ENCODE data around the gene COG8. TPM values are rescaled to one million over a fixed set of nuclear protein-coding genes. Genes with fewer than 3 reads are reported as not detected.
A peak's percentile ranks its signal among the peaks of the same experiment; 100 is the strongest.

The COG8 gene
- total RNA-seq, 2 donors from 2014 or later = 45.8 to 49.3 TPM

GRCh38 chr16:69315486-69316311 lies 23.7 kb downstream of the COG8 start:
- Histone ChIP-seq H3K27ac (ENCODE audit: low read depth, low read length) (no peak overlapping the region), H3K4me1 (ENCODE audit: control insufficient read depth, insufficient read depth, low read length) (no peaks in the 10 kb centered on the region), H3K9ac (ENCODE audit: extremely low read depth, low read length, poor library complexity, severe bottlenecking) (no peak overlapping the region), H3K36me3 (ENCODE audit: control insufficient read depth, insufficient read depth, low read length) (peaks cover 54% of the 10 kb centered on the region), H3K4me3 (ENCODE audit: low read length) (no peak overlapping the region), H3K9me3 (ENCODE audit: control insufficient read depth, low read length) (no peaks in the 10 kb centered on the region), H3K27me3 (ENCODE audit: control insufficient read depth, insufficient read depth, low read length, poor library complexity, severe bottlenecking) (no peaks in the 10 kb centered on the region)
- no peak overlapping the region for H3K4me3 Mint-ChIP-seq
- peaks cover 43% of the 10 kb centered on the region for H3K36me3 Mint-ChIP-seq (ENCODE audit: low read depth)
- no peaks in the 10 kb centered on the region for H3K9me3 Mint-ChIP-seq
- WGBS, 2 experiments (ENCODE audit: insufficient coverage in 1 of 2, insufficient read length in 1 of 2) = 93 to 94% methylated on average over 28 to 30 of the region's 30 CpGs
- no peak for TF ChIP-seq CTCF (conservative IDR thresholded peaks at IDR 0.05)
- no peaks in the 10 kb centered on the region for H3K27me3 Mint-ChIP-seq (ENCODE audit: insufficient read depth)
- DNase-seq = no peak
- H3K27ac Mint-ChIP-seq = no peak overlapping the region
- peaks cover 5% of the 10 kb centered on the region for H3K4me1 Mint-ChIP-seq

- Mint-ChIP-seq H3K36me3 (ENCODE audit: low read depth) (peaks cover 36% of the 10 kb centered on the region), H3K27ac (peak overlapping the region; percentile 61), H3K9me3 (no peaks in the 10 kb centered on the region), H3K4me3 (no peak overlapping the region), H3K27me3 (ENCODE audit: insufficient read depth) (no peaks in the 10 kb centered on the region), H3K4me1 (peaks cover 5% of the 10 kb centered on the region)
- no peaks in the 10 kb centered on the region for H3K9me3 ChIP-seq (ENCODE audit: control insufficient read depth, low read length)
- TF ChIP-seq CTCF (conservative IDR thresholded peaks at IDR 0.05) = no peak
- no peak for DNase-seq
- H3K4me1 ChIP-seq (ENCODE audit: control insufficient read depth, insufficient read depth, low read length) = no peaks in the 10 kb centered on the region
- 92 to 96% methylated on average over 11 of the region's 11 CpGs for WGBS, 2 experiments (ENCODE audit: insufficient coverage in 1 of 2, insufficient read length in 1 of 2)
- peaks cover 46% of the 10 kb centered on the region for H3K36me3 ChIP-seq (ENCODE audit: control insufficient read depth, insufficient read depth, low read length)
- no peak overlapping the region for H3K9ac ChIP-seq (ENCODE audit: extremely low read depth, low read length, poor library complexity, severe bottlenecking)
- no peak overlapping the region for H3K4me3 ChIP-seq (ENCODE audit: low read length)
- H3K27me3 ChIP-seq (ENCODE audit: control insufficient read depth, insufficient read depth, low read length, poor library complexity, severe bottlenecking) = no peaks in the 10 kb centered on the region
- no peak overlapping the region for H3K27ac ChIP-seq (ENCODE audit: low read depth, low read length)
These were observed 24.8 kb downstream of the COG8 start for GRCh38 chr16:69314534-69314933.

GRCh38 chr16:69313469-69313868 lies 25.9 kb downstream of the COG8 start:
- peaks cover 29% of the 10 kb centered on the region for H3K36me3 Mint-ChIP-seq (ENCODE audit: low read depth)
- H3K4me1 Mint-ChIP-seq = peaks cover 5% of the 10 kb centered on the region
- no peaks in the 10 kb centered on the region for H3K9me3 Mint-ChIP-seq
- Histone ChIP-seq H3K9ac (ENCODE audit: extremely low read depth, low read length, poor library complexity, severe bottlenecking) (no peak overlapping the region), H3K9me3 (ENCODE audit: control insufficient read depth, low read length) (no peaks in the 10 kb centered on the region), H3K36me3 (ENCODE audit: control insufficient read depth, insufficient read depth, low read length) (peaks cover 35% of the 10 kb centered on the region), H3K4me3 (ENCODE audit: low read length) (no peak overlapping the region), H3K4me1 (ENCODE audit: control insufficient read depth, insufficient read depth, low read length) (no peaks in the 10 kb centered on the region), H3K27ac (ENCODE audit: low read depth, low read length) (no peak overlapping the region), H3K27me3 (ENCODE audit: control insufficient read depth, insufficient read depth, low read length, poor library complexity, severe bottlenecking) (no peaks in the 10 kb centered on the region)
- no peak overlapping the region for H3K27ac Mint-ChIP-seq
- WGBS, 2 experiments (ENCODE audit: insufficient coverage in 1 of 2, insufficient read length in 1 of 2) = 97 to 100% methylated on average over 5 of the region's 5 CpGs
- H3K4me3 Mint-ChIP-seq = no peak overlapping the region
- no peak for TF ChIP-seq CTCF (conservative IDR thresholded peaks at IDR 0.05)
- no peak for DNase-seq
- H3K27me3 Mint-ChIP-seq (ENCODE audit: insufficient read depth) = no peaks in the 10 kb centered on the region
